IPS-NIHi11 (cell line): Measurements from ENCODE around the gene STH.
A peak's percentile ranks its signal among the peaks of the same experiment; 100 is the strongest.
"Not testable (repeated sequence)": the region's sequence is repeated elsewhere in the genome, so short reads cannot be mapped to it uniquely, and the experiment has no call there.

Source experiments
- DNase-seq: peaks from one replicate; pipeline ENCODE4 v3.0.0; 2012; ENCODE audit warnings: mixed read lengths, low spot score

STH gene

DNA sequence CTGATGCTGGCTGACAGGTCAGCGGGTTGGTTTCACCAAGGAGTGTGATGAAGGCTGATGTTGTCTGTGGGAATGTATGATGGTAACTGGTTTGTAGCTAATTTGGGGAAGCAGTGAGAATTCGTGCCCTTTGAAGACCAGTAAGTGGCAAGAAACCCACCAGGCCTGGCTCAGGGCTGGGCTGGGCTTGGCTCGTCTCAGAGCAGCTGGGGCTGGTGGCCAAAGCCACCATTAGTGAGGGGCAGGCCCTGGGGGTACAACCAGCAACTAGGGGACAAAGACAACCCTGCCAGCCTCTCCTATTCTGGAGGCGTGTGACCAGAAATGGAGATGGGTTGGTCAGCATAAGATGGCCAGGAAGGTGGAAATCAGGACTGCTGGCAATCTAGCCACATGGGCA lies 13.0 kb upstream of the STH start:
- no peak for DNase-seq

DNA sequence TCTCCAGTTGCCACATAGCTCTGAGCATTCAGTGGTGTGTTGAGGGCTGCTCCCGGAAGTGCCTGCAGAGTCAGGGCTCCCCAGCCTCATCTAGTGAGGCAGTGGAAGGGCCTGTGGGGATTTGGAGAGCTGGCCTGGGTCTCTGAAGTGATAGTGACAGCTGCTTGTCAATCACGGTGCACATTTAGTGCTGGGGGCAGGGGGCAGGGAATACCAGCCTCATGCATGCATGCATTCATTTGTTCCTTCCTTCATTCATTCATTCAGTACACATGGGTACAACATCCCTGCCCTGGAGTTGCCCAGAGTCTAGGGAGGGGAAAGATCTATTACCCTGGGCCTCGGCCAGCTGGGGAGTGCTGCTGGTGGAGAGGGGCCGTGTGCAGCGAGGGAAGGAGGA lies 11.3 kb upstream of the STH start:
- DNase-seq, result no peak

DNA sequence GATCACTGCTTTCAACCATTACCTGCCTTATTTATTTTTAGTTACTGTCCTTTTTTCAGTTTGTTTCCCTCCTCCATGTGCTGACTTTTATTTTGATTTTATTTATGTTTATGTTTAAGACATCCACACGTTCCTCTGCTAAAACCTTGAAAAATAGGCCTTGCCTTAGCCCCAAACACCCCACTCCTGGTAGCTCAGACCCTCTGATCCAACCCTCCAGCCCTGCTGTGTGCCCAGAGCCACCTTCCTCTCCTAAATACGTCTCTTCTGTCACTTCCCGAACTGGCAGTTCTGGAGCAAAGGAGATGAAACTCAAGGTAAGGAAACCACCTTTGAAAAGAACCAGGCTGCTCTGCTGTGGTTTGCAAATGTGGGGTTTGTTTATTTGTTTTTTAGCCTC lies 9.3 kb upstream of the STH start:
- no peak for DNase-seq

DNA sequence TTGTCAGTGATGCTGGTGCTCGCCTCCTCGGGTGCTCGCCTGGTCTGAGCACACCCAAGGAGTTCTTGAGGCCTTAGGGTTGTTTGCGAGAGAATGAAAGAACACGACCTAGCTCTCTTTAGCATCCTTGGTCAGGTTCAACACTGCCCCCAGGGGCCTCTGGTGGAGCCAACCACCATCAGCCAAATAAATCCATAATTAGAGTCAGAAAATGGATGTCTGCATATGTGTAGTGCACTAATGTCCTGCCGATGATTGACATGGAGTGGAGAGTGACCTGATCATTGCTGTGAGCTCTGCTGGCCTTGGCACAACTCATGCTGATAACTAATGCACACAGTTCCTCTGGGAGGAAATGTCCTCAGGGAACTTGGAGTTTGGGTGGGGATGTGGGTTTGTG lies 8.2 kb upstream of the STH start:
- DNase-seq, result no peak

DNA sequence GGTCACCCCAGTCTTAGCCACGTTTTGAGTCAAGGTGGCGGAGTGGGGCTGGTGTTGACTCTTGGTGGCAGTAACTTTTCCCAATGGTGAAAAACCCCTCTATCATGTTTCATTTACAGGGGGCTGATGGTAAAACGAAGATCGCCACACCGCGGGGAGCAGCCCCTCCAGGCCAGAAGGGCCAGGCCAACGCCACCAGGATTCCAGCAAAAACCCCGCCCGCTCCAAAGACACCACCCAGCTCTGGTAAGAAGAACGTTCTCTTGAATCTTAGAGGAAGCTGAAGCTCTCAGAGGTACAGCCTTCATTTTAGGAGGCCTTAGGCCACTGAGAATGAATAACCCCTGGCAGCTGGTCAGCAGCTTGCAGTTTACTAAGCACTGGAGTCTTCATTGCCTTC lies 7.7 kb upstream of the STH start:
- DNase-seq, result no peak

DNA sequence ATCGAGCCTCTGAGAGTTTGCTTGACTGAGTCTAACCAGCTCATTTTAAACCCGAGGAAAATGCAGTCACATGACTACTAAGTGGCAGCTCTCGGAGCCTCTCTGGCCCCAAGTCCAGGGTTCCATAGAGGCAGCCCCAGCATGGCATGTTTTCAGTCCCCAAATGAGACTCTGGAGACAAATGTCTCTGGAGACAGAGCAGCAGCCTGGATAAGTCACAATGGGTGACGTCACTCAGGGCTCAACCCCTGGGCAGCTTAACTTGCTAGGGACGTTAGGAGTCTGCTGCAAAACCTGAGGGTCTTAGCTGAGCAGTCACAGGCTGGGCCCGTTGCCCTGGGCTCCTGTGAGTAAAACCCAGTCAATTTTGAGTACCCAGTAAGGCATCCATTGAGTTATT lies 6.9 kb upstream of the STH start:
- DNase-seq, result no peak

DNA sequence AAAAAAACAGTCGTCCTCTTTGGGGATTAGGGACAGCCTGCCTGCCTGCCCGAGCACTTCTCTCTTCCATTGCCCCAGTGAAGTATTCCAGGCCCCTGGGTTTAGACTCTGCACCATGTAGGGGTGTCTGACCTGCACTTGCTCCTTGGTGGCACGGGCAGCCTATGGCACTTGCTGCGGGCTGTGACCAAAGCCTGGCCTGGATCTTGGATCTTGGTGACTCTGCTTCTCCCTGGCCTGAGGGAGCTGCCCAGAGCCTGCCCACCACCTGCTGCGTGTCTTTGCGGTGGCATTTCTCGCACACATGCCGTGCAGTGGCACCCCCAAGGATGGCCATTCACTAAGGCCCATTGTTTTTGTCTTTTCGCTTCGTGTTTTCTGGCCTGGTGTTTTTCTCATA lies 6.1 kb upstream of the STH start:
- peak; percentile 54 for DNase-seq

DNA sequence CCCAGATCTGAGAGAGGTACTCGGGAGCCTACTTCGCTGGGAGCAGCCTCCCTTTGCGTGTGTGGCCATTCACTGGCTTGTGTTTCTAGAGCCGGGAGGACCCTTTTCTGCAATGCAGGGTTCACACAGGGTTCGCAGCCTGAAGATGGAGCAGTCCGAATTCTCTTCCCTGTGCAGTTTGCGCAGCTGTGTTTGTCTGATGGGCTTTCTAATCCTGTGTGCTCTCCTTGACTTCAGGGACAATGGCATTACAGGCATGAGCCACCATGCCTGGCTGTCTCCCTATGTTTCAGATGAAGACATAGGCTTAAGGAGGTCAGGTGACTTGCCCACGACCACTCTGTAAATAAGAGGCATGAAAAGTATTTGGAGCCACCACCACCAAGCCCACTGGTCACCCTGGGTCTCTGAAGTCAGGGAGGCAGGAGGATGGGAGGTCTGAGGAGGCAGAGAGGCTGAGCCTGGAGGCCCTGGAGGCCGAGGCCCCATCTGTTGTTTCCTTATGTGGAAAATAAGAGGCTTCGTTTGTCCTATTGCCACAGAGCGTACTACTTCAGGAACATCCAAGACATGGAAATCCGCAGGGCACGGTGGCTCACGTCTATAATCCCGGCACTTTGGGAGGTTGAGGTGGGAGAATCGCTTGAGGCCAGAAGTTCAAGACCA lies 5.0 kb upstream of the STH start:
- DNase-seq, result no peak

DNA sequence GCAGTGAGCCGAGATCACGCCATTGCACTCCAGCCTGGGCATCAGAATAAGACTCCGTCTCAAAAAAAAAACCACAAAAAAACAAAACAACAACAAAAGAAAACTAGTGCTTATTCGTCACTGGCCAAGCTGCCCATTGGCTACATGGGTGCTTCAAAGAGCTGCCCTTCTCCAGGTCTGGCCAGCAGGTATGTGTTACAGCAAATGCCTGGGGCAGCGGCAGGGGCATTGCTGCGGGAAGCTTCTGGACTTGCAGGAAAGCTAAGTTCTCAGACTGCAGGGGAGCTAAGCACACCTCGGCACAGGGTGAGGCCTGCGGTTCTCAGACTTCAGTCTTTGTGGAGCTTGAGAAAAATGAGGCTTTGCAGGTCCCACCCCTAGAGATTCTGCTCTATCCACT lies 4.1 kb upstream of the STH start:
- DNase-seq, result no peak

DNA sequence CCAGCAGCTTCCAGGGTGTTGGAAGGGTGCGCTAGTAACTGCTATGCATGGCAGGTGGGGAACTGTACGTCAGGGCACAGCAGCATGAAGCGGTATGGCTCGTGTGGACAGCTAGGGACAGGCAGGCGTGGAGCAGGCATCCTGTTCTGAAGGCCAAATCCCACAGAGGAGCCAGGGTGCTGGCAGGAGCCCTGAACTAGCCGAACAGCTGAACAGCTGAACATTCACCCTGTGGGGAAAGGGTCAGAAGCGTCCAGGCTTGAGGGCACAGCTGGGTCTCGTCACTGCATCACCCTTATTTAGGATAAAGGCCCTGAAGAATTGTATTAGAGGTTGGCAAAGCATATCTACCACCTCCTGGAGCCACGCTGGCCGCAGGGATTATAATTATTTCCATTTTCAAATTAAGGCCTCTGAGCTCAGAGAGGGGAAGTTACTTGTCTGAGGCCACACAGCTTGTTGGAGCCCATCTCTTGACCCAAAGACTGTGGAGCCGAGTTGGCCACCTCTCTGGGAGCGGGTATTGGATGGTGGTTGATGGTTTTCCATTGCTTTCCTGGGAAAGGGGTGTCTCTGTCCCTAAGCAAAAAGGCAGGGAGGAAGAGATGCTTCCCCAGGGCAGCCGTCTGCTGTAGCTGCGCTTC lies 3.3 kb upstream of the STH start:
- DNase-seq, result no peak

DNA sequence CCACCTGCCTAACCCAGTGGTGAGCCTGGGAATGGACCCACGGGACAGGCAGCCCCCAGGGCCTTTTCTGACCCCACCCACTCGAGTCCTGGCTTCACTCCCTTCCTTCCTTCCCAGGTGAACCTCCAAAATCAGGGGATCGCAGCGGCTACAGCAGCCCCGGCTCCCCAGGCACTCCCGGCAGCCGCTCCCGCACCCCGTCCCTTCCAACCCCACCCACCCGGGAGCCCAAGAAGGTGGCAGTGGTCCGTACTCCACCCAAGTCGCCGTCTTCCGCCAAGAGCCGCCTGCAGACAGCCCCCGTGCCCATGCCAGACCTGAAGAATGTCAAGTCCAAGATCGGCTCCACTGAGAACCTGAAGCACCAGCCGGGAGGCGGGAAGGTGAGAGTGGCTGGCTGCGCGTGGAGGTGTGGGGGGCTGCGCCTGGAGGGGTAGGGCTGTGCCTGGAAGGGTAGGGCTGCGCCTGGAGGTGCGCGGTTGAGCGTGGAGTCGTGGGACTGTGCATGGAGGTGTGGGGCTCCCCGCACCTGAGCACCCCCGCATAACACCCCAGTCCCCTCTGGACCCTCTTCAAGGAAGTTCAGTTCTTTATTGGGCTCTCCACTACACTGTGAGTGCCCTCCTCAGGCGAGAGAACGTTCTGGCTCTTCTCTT lies 2.6 kb upstream of the STH start:
- DNase-seq, result no peak

DNA sequence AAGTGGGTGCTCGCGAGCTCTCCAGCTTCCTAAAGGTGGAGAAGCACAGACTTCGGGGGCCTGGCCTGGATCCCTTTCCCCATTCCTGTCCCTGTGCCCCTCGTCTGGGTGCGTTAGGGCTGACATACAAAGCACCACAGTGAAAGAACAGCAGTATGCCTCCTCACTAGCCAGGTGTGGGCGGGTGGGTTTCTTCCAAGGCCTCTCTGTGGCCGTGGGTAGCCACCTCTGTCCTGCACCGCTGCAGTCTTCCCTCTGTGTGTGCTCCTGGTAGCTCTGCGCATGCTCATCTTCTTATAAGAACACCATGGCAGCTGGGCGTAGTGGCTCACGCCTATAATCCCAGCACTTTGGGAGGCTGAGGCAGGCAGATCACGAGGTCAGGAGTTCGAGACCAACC lies 1.9 kb upstream of the STH start:
- no peak for DNase-seq

DNA sequence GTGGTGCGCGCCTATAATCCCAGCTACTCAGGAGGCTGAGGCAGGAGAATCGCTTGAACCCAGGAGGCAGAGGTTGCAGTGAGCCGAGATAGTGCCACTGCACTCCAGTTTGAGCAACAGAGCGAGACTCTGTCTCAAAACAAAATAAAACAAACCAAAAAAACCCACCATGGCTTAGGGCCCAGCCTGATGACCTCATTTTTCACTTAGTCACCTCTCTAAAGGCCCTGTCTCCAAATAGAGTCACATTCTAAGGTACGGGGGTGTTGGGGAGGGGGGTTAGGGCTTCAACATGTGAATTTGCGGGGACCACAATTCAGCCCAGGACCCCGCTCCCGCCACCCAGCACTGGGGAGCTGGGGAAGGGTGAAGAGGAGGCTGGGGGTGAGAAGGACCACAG lies 1.4 kb upstream of the STH start:
- DNase-seq, result no peak

DNA sequence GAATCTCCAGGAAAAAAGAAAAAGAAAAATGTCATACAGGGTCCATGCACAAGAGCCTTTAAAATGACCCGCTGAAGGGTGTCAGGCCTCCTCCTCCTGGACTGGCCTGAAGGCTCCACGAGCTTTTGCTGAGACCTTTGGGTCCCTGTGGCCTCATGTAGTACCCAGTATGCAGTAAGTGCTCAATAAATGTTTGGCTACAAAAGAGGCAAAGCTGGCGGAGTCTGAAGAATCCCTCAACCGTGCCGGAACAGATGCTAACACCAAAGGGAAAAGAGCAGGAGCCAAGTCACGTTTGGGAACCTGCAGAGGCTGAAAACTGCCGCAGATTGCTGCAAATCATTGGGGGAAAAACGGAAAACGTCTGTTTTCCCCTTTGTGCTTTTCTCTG lies 845 bp downstream of the STH start:
- DNase-seq, result no peak

DNA sequence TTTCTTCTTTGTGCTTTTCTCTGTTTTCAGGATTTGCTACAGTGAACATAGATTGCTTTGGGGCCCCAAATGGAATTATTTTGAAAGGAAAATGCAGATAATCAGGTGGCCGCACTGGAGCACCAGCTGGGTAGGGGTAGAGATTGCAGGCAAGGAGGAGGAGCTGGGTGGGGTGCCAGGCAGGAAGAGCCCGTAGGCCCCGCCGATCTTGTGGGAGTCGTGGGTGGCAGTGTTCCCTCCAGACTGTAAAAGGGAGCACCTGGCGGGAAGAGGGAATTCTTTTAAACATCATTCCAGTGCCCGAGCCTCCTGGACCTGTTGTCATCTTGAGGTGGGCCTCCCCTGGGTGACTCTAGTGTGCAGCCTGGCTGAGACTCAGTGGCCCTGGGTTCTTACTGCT lies 1.2 kb downstream of the STH start:
- DNase-seq, result no peak

DNA sequence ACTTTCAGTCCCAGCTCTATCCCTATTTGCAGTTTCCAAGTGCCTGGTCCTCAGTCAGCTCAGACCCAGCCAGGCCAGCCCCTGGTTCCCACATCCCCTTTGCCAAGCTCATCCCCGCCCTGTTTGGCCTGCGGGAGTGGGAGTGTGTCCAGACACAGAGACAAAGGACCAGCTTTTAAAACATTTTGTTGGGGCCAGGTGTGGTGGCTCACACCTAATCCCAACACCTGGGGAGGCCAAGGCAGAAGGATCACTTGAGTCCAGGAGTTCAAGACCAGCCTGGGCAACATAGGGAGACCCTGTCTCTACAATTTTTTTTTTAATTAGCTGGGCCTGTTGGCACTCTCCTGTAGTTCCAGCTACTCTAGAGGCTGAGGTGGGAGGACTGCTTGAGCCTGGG lies 1.7 kb downstream of the STH start:
- no peak for DNase-seq

DNA sequence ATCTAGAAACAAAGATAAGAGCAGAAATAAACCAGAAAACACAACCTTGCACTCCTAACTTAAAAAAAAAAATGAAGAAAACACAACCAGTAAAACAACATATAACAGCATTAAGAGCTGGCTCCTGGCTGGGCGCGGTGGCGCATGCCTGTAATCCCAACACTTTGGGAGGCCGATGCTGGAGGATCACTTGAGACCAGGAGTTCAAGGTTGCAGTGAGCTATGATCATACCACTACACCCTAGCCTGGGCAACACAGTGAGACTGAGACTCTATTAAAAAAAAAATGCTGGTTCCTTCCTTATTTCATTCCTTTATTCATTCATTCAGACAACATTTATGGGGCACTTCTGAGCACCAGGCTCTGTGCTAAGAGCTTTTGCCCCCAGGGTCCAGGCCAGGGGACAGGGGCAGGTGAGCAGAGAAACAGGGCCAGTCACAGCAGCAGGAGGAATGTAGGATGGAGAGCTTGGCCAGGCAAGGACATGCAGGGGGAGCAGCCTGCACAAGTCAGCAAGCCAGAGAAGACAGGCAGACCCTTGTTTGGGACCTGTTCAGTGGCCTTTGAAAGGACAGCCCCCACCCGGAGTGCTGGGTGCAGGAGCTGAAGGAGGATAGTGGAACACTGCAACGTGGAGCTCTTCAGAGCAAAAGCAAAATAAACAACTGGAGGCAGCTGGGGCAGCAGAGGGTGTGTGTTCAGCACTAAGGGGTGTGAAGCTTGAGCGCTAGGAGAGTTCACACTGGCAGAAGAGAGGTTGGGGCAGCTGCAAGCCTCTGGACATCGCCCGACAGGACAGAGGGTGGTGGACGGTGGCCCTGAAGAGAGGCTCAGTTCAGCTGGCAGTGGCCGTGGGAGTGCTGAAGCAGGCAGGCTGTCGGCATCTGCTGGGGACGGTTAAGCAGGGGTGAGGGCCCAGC lies 2.6 kb downstream of the STH start:
- no peak for DNase-seq

DNA sequence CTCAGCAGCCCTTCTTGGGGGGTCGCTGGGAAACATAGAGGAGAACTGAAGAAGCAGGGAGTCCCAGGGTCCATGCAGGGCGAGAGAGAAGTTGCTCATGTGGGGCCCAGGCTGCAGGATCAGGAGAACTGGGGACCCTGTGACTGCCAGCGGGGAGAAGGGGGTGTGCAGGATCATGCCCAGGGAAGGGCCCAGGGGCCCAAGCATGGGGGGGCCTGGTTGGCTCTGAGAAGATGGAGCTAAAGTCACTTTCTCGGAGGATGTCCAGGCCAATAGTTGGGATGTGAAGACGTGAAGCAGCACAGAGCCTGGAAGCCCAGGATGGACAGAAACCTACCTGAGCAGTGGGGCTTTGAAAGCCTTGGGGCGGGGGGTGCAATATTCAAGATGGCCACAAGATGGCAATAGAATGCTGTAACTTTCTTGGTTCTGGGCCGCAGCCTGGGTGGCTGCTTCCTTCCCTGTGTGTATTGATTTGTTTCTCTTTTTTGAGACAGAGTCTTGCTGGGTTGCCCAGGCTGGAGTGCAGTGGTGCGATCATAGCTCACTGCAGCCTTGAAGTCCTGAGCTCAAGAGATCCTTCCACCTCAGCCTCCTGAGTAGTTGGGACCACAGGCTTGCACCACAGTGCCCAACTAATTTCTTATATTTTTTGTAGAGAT lies 3.4 kb downstream of the STH start:
- DNase-seq, result peak; percentile 86

DNA sequence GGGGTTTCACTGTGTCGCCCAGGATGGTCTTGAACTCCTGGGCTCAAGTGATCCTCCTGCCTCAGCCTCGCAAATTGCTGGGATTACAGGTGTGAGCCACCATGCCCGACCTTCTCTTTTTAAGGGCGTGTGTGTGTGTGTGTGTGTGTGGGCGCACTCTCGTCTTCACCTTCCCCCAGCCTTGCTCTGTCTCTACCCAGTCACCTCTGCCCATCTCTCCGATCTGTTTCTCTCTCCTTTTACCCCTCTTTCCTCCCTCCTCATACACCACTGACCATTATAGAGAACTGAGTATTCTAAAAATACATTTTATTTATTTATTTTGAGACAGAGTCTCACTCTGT lies 3.9 kb downstream of the STH start:
- no peak for DNase-seq

DNA sequence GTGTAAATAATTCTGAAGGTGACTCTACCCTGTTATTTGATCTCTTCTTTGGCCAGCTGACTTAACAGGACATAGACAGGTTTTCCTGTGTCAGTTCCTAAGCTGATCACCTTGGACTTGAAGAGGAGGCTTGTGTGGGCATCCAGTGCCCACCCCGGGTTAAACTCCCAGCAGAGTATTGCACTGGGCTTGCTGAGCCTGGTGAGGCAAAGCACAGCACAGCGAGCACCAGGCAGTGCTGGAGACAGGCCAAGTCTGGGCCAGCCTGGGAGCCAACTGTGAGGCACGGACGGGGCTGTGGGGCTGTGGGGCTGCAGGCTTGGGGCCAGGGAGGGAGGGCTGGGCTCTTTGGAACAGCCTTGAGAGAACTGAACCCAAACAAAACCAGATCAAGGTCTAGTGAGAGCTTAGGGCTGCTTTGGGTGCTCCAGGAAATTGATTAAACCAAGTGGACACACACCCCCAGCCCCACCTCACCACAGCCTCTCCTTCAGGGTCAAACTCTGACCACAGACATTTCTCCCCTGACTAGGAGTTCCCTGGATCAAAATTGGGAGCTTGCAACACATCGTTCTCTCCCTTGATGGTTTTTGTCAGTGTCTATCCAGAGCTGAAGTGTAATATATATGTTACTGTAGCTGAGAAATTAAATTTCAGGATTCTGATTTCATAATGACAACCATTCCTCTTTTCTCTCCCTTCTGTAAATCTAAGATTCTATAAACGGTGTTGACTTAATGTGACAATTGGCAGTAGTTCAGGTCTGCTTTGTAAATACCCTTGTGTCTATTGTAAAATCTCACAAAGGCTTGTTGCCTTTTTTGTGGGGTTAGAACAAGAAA lies 5.1 kb downstream of the STH start:
- no peak for DNase-seq

DNA sequence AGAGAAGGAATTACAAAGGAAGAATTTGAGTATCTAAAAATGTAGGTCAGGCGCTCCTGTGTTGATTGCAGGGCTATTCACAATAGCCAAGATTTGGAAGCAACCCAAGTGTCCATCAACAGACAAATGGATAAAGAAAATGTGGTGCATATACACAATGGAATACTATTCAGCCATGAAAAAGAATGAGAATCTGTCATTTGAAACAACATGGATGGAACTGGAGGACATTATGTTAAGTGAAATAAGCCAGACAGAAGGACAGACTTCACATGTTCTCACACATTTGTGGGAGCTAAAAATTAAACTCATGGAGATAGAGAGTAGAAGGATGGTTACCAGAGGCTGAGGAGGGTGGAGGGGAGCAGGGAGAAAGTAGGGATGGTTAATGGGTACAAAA lies 7.0 kb downstream of the STH start:
- DNase-seq, result not testable (repeated sequence)
